ELR (cell line): ENCODE results near the gene ELFN1.

Experiments
- DNase-seq: peaks from one replicate; pipeline ENCODE4 v3.0.0-alpha.2; 2015; ENCODE audit warnings: low read depth

The ELFN1 gene

DNA sequence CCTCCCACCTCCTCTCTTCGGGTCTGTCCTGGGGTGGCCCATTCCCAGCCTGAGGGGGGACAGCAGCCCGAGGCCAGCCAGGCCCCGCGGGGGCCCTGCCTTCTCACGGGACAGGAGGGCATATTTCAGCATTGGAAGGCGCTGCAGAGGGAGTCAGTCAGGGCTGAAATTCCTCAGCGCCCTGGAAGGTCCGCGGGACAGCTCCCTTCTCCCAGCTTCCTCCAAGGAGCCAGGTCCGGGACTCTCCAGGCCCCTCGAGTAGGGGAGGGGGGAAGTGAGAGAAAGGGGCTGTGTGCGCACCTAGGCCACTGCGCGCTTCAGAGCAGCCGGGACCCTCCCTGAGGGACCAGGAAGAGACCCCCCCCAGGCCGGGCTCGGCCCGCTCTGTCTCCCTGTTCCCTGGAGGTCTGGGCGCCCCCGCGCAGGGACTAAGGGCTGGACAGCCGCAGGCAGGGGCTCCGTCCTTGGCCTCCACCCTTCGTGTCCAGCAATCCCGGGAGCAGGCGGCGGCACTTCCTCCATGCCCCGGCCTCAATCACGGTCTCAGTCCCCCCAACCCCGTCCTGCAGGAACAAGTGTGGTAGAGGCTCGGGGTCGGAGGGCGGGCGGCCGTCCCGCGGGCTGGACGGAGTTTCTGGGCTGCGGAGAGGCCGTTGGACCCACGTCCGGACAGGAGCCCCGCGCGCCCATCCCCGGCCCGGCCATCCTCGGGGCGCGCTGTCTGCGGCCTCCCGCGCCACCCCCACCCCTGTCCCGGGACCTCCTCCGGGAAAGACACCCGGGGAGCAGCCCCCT lies 6.0 kb upstream of the ELFN1 start:
- DNase-seq = no peak

DNA sequence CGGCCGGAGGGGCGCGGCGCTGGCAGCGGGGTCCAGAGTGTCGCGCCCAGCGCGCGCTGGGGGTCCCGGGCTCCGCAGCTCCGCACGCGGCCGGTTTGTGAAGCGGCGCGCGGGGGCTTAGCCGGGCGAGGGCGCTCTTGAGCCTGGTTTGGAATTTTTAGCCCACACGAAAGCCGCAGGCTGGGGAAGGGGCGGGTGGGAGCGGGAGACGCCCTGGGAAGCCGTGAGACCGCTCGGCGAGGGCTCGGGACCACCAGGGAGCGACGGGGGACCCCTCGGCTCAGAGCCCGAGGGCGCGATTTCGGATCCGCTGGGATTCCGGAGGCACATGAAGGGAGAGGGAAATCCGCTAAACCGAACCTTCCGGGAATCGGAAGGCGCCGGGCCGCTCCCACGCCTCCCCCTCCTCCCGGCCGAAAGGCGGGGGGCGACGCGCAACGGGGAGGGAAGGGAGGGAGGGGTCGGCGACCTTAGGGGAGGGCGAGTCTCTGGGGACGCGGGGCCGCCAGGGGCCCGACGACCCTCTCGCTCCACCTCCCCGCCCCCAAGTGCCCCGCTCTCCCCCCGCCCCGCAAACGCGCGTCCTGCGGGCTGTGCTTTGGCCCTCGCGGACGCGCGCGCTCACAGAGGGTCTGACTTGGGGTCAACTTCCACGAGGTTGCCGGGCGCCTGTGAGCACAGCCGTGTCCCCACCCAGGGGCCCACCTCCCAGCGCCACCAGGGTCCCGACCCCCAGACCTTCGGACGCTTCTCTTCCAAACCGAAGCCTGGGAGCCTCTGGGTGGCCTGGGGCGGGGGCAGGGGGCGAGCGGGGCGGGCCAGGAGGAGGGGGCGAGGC lies 5.1 kb upstream of the ELFN1 start:
- peak; percentile 69 for DNase-seq

DNA sequence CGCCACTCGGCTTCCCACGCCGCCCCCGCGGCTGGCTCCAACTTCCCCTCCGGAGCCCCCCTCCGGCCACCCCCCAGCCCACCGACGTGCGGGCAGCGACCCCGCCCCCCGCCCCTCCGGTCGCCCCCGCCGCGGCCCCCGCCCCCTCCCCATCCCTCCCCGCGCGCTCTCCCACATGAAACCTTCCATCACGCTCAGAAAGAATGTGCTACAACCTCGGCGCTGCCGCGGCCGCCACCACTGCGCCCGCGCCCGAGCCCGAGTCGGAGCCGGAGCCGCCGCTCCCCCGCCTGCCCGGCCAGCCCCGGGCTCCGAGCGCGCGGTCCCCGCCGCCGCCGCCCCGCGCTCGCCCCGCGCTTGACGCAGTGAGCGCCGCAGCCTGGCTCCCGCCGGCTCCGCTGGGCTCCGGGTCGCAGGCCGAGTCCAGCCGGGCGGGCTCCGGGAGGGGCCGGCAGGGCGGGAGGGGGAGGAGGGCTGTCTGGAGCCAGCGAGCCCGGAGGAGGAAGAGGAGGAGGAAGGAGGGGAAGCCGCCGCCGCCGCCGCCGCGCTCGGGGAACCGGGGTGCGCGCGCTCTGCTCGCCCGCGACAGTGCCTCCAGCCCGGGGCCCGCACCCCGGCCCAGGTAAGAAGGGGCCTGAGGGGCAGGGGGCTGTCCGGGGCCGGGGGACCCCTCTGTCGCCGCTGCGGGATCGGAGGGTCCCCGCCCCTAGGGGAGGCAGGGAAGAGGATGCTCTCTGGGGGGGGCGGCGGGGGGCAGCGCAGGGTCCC lies 4.3 kb upstream of the ELFN1 start:
- DNase-seq = peak; percentile 41

DNA sequence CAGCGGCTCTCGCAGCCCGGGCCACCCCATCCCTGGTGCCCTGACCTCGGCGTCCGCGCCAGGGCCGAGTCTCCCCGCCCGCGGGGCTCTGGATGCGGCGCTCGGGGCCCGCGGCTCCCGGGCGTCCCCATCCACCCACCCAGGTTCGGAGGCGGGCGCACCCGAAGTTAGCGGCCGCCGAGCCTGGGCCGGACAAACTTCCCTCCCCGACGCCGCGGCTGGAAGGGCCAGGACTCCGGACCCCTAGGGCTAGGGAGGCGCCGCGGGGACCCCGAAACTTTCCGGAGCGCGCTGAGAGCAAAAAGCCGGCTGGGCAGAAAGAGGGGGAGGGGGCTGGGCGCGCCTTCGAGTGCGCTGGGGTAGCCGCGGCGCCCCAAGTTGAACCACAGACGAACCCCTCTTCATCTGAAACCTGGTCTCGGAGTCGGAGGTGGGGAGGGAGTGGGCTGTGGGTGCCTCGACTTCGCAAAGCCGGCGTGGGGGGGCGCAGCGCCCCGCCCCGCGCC lies 3.7 kb upstream of the ELFN1 start:
- DNase-seq = peak; percentile 46

DNA sequence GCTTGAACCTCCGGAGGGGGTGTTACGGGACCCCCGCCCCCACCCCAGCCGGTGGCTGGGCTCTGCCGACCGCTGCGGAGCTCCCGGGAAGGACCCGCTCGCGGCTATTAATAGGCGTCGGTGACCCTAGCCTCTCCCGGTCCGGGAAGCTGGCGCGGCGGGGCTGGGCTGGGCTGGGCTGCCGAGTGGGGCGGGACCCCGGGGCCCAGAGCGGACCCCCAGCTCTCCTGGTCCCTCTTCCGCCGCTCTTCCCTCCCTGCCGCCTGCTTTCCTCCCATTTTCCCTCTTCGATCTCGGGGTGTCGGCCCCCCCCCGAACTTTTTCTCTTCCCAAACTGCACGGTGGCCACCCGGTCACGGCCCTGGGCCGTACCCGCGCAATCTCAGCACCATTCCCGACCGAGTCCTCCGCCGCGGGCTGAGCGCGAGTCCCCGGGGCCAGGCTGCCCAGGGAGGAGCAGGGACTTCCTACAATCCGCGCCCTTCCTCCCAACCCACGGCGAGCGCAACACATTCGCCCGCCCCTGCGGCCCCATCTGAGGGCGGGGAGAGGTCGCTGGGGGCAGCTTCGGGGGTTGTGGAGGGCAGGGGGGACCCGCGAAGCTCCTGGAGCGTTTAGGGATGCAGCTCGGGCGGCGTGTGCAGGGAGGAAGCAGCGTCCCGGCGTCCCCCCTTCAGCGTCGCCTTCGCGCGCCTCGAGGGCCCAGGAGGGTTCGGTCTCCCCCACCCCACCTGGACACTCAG lies 3.1 kb upstream of the ELFN1 start:
- peak; percentile 27 for DNase-seq

DNA sequence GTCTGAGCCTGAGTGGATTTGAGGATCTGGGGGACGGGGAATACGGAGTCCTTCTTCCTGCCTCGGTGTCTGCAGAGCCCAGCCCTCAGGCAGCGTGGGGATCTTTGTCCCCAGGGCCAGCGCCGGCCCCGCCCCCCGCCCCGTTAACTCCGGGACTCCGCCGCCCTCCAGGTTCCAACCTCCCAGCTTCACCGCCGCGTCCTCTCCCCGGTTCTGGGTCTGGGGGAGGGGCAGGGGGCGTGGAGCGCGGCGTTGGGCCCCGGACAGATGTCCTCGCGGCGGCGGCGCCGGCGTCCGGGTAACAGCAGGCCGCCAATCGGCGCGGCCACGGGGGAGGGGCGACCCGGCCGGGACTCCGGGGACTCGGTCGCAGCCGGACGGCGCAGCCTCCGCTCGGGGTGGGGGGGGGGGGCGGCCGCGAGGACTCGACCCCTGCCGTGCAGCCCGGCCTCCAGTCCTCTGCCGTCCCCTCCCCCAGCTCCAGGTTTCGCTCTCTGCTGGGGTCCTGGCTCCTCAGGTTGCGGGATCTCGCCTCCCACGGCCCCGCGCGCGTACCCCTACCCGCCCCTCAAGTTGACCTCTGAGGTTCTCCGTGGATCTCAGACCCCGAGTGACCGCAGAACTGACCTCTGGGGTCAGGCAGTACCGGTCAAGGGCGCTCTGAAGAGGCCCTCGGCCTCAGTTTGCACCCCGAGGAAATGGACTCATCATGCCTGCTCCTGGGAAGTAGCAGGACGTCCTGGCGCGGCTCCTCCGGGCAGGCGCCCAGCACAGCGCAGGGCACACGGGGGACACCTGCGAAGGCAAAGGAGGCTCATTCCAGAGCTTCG lies 2.3 kb upstream of the ELFN1 start:
- no peak for DNase-seq

DNA sequence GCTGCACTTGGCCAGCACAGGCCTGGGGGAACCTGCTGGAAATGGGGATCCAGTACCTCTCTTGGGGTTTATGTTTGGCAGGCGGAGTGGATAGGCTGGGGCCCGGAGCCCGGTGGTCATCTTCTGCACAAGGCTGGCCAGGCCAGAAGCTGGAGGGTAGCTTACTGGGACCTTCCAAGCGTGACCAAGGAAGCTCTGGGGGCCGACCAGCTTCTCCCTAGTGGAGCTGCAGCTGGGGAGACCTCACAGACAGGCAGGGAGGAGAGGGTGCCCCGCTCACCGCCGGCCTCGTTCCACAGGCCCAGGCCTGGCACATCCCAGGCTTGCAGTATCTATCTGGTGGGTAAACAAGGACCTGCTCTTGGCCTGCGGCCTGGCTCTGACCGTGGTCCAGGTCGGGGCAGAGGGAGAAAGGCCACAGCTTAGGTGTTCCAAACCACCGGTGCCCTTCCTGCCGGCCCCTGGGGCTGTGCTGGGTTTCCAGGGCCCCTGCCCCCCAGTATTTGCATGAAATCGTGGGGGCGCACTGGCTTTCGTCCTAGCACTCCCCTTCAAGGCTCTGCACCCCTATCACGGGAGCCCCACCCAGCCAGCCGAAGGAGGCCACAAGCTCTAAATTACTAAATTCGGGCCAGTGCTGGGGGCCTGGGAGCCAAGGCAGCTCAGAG lies 1.5 kb upstream of the ELFN1 start:
- peak; percentile 18 for DNase-seq

DNA sequence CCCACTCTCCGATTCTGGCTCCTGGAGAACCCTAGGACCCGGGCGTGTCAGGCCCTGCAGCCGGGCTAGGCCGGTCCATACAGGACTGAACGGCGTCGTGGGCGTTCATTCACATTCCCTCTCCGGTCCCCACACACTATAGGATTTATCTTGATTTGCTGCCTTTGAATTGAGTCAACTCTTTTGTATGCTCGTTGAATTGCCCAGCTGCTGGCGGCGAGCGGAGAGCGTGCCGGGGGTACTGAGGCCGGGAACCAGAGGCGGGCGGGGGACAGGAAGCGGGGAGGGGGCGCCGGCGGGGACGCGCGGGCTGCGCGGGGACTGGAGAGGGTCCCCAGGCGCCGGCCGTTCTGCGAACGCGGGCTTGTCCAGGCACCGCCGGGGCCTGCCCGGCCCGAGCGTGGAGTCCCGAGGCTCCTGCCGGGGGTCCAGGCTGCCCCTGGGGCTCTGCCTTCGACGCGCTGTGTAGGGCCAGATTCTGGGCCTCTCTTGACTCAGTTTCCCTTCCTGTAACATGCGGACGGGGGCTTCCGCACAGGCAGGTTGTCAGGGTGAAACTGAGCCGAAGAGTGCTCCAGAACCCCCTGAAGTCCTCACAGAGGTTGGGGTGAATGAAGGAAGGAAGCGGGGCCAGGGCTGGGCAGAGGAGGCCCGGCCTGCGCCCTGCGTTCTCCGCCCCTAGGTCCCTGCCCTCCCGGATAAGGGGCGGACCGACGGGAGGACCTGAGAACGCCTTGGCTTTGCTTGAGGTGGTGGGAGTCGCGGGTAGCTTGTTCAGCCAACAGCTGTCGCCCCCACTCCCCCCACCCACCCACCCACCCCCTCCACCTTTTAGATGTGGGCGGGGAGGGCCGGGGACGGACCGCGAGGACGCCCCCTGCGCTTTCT lies 769 bp upstream of the ELFN1 start:
- no peak for DNase-seq

DNA sequence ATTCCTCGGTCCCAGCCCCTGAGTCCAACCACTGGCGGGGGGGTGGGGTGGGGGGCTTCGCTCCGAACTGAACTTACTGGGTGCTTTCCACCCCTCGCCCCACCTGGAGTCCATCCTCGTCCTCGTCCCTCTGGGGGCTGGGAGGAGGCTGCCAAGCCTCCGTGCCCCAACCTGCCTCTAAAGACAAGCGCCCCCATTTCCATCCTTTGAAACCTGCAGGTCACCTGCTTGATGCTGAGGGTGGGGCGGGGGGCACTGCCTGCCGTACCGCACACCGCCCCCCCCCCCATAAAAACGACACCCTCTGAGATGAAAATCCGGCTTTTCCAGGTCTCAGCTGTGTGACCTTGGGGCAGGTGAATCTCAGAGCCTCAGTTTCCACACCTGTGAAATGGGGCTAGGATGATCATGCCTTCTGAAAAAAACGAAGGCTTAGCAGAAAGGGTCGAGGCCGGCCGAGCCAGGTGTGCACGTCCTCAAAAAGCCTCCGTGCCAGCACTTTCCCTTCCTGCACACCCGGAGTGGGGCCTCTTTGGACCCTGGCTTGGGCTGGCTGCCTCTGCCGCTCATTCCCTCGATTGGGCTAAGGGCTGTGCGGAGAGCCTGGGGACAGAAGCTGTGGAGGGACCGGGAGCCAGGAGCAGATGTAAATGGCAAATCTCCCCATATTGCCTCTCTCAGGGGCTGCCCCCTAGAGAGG lies 967 bp downstream of the ELFN1 start:
- no peak for DNase-seq

DNA sequence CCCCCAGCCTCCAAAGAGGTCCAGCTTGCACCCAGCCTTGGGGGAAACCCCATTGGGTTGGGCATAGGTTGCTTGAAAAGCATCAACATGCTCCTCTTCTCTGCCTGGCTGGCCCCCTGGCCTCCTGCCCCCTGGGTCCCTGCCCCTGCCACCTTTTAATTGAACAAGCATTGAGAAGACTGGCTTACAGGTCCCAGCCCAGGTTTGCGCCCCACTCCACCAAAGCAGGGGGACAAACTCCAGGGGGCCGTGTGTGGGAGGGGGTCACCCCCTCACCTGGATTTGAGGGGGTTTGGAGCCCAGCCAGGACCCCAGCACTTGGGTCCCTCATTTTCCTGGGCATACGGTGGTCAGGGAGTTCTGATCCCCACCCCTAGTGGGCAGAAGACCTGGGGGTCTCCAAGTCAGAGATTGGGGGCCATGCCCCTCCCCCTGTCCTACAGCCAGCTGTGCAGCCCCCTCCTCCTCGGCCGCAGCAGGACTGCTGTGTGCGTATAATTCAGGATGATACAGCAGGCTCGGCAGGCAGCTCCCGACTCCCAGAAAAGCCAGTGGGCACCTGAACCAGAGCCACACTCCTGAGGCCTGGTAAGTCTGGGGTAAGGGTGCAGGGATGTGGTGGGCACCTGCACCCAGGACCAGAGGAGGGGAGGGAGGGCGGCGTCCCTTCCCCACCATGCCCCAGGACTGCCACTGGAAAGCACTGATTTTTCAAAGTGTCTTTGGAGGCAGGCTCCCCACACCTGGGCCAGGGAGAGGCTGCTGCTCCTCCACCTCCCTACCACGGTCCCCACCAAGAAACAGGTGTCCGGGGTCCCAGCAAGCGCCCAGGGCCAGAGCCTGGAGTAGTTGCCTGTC lies 1.7 kb downstream of the ELFN1 start:
- no peak for DNase-seq

DNA sequence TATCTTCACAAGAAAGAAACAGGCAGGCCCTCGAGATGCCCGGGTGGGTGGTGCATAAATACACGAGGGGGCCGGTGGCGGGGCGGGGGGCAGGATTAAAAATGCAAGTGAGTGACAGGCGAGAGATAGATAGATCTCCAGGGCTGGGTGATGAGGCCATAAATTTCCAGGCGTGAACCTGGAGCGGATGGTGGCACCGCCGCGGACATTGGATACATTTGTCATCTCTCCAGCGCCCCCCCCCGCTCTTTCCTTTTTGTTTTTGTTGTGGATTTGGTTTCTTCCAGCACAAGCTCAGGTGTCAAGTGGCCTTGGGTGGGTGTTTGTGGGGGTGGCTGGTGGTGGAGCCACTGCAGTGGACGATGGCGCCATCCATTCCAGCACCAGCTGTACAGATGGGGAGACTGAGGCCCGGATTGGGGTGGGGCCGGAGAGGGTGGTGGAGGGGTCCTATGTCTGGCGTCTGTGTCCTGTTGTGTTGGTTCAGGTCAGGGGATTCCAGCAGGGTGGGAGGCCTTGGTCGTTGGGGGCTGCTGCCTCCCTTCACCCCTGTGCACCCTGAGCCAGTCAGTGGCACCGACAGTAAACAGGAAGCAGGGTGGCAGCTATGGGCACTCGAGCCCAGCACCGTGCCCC lies 2.9 kb downstream of the ELFN1 start:
- no peak for DNase-seq

DNA sequence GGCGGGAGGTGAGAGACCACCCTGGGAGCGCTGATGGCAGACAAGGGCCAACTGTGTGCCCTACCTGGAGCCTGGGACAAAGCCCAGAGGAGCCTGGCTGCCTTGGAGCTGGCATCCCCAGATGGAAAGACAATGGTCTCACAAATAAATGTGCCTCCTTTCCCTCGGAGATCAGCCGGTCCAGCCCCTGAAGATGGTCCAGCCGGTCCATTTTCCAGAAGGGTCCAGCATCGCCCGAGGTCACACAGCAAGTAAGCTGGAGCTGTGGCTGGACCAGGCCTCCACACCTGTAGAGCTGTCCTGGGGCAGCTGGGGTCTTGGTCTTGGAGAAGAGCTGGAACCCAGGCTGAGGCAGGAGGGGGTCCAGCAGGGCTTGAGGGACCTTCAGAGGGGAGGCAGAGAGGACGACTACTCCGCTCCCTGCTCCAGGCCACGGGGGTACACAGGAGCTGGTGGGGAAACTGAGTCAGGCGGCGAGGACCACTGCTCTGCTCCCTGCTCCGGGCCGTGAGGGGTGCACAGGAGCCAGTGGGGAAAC lies 3.6 kb downstream of the ELFN1 start:
- DNase-seq = no peak

DNA sequence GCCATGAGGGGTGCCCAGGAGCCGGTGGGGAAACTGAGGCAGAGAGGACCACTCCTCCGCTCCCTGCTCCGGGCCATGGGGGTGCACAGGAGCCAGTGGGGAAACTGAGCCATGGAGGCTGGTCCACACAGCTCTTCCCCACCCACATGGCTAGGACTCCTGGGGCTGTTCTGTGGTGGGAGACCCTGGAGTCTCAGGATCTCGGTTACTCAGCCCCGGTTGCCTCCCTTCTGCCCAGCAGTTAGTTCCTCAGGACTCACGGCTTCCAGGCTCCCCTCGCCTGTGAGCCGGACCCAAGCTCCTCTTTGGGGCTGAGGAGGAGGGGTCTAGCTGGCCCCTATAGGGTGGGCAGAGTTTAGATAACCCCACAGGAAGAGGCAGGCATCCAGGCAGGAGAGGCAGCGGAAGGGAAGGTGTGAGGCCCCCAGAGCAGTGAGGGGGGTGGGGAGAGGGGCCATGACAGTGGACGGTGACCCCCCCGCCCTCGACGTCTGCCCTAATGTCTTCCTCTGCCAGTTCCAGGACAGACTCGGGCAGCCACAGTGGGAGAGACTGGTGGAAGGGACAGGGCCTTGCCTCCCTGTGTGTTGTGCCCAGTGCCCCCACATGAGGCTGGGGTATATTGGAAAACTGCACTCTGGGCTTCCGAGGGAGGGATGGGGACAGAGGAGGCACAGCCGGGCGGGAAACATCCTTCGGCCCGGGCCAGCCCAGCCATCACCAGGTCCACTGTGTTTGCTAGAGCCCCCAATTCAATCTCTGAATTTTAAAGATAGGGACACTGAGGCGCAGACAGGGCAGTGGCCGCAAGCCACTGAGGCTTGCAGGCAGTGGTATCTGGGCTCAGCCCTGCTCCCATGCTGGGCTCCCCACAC lies 4.3 kb downstream of the ELFN1 start:
- DNase-seq = no peak

DNA sequence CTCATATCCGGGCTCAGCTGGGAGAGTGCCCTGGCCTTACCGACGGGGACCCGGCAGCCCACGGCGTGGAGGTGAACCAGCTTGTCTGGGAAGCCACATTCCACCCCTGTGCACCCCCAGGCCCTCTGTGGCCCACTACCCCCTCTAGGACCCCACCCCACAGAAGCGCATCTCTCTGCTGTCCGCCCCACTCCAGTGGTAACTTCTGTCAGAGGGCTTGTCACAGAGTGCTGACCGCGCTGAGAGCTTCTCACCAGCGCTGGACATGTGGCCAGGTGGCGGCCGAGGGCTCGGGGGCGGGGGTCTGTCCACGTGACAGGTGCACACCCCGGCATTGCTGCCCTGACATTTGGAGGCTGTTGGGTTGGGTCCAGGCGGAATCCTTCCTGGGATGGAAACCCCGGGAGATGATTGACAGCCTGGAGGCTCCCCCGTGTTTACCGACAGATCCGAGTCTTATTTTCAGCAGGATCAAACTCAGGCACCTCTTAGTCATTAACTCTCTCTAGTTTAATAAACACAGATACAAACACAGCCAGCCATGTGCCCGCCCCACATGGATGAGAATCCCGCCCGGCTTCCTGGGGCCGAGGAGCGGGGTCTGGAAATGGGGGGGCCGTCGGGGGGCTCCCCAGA lies 5.1 kb downstream of the ELFN1 start:
- no peak for DNase-seq
